Measurements from ENCODE around the gene VAV1.

DNA sequence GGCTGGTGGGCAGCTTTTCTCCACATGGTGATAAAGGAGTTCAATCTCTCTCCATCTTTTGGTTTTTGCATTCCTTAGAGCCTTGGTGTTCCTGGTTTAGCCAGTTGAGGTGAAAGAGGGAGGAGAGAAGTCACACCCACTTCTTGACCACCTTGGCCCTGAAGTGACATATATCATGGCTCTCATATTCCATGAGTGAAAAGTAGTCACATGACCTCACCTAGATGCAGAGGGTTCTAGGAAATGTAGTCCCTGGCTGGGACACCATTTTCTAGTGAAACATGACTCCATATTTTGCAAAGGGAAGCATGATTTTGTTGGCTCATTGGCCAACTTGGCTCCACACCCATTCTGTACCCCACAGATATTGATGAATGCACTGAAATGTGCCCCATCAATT is 130.9 kb downstream of the VAV1 start:
- TF ChIP-seq, protein P1, sequence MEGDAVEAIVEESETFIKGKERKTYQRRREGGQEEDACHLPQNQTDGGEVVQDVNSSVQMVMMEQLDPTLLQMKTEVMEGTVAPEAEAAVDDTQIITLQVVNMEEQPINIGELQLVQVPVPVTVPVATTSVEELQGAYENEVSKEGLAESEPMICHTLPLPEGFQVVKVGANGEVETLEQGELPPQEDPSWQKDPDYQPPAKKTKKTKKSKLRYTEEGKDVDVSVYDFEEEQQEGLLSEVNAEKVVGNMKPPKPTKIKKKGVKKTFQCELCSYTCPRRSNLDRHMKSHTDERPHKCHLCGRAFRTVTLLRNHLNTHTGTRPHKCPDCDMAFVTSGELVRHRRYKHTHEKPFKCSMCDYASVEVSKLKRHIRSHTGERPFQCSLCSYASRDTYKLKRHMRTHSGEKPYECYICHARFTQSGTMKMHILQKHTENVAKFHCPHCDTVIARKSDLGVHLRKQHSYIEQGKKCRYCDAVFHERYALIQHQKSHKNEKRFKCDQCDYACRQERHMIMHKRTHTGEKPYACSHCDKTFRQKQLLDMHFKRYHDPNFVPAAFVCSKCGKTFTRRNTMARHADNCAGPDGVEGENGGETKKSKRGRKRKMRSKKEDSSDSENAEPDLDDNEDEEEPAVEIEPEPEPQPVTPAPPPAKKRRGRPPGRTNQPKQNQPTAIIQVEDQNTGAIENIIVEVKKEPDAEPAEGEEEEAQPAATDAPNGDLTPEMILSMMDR (IDR thresholded peaks at IDR 0.05), result no peak
- TF ChIP-seq POLR2A (IDR thresholded peaks at IDR 0.05), result no peak
